GM19452 (cell line): ENCODE data around the gene TERT.
"Not testable (repeated sequence)": the region's sequence is repeated elsewhere in the genome, so short reads cannot be mapped to it uniquely, and the experiment has no call there.

Experiments
- ATAC-seq: cut with Tn5 transposase; IDR thresholded peaks from one replicate; pipeline ENCODE4 v1.9.1; 2021; ENCODE audit not compliant: unreplicated experiment

The TERT gene

DNA sequence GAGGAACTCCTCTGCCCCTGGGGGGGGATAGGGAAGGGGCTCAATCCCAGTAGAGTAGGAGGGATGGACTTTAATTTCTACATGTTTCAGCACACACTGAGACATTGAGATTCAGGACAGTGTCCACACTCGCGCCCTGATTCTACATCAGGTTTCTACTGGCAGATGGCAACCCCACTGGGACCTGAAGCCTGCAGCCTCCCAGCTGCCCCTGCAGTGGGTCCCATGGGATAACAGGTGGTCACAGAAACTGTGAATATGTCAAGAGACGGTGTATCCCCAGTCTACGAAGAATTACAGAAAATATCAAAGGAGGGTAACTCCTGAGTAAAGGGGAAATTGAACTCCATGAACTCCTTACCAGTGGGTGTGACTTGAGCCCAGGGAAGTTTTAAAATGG lies 2.4 kb upstream of the TERT start:
- ATAC-seq = no peak

DNA sequence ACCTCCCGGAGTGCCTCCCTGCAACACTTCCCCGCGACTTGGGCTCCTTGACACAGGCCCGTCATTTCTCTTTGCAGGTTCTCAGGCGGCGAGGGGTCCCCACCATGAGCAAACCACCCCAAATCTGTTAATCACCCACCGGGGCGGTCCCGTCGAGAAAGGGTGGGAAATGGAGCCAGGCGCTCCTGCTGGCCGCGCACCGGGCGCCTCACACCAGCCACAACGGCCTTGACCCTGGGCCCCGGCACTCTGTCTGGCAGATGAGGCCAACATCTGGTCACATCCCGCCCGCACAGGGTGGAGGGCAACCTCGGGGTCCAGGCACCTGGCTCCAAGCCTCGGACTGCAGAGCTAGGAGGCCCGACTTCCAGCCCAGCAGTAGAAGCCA lies 776 bp upstream of the TERT start:
- ATAC-seq = no peak

DNA sequence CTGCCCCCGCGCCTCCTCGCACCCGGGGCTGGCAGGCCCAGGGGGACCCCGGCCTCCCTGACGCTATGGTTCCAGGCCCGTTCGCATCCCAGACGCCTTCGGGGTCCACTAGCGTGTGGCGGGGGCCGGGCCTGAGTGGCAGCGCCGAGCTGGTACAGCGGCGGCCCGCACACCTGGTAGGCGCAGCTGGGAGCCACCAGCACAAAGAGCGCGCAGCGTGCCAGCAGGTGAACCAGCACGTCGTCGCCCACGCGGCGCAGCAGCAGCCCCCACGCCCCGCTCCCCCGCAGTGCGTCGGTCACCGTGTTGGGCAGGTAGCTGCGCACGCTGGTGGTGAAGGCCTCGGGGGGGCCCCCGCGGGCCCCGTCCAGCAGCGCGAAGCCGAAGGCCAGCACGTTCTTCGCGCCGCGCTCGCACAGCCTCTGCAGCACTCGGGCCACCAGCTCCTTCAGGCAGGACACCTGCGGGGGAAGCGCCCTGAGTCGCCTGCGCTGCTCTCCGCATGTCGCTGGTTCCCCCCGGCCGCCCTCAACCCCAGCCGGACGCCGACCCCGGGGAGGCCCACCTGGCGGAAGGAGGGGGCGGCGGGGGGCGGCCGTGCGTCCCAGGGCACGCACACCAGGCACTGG lies 548 bp downstream of the TERT start:
- ATAC-seq = no peak

DNA sequence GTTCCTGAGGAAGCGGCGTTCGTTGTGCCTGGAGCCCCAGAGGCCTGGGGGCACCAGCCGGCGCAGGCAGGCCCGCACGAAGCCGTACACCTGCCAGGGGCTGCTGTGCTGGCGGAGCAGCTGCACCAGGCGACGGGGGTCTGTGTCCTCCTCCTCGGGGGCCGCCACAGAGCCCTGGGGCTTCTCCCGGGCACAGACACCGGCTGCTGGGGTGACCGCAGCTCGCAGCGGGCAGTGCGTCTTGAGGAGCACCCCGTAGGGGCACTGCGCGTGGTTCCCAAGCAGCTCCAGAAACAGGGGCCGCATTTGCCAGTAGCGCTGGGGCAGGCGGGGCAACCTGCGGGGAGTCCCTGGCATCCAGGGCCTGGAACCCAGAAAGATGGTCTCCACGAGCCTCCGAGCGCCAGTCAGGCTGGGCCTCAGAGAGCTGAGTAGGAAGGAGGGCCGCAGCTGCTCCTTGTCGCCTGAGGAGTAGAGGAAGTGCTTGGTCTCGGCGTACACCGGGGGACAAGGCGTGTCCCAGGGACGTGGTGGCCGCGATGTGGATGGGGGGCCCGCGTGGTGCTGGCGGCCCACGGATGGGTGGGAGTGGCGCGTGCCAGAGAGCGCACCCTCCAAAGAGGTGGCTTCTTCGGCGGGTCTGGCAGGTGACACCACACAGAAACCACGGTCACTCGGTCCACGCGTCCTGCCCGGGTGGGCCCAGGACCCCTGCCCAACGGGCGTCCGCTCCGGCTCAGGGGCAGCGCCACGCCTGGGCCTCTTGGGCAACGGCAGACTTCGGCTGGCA lies 1.3 kb downstream of the TERT start:
- ATAC-seq = no peak

- no peak for ATAC-seq
These were observed 1.9 kb downstream of the TERT start for GRCh38 chr5:1292846-1293415.

- ATAC-seq = no peak
These were observed 2.7 kb downstream of the TERT start for GRCh38 chr5:1292139-1292538.

DNA sequence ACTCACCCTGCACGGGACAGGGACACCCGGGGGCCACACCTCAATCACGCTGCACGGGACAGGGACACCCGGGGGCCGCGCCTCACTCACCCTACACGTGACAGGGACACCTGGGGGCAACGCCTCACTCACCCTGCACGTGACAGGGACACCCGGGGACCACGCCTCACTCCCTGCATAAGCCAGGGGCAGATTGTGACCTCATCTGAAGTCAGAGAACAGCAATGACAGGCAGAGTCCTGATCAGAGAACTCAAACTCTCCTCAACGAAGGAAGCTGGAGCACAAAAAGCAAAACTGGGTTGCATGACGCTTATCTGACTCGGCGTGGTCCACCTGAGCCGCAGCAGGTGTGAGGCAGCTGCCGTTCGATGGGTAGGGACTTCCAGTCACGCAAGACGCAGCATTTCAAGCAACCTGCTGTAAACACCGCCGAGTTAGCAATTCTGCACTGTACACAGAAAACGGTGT lies 3.2 kb downstream of the TERT start:
- ATAC-seq = no peak

DNA sequence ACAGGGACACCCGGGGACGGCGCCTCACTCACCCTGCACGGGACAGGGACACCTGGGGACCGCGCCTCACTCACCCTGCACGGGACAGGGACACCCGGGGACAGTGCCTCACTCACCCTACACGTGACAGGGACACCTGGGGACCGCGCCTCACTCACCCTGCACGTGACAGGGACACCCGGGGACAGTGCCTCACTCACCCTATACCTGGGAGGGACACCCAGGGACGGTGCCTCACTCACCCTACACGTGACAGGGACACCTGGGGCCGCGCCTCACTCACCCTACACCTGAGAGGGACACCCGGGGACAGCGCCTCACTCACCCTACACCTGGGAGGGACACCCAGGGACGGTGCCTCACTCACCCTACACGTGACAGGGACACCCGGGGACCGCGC lies 3.9 kb downstream of the TERT start:
- ATAC-seq = not testable (repeated sequence)

- ATAC-seq = not testable (repeated sequence)
These were observed 5.3 kb downstream of the TERT start for GRCh38 chr5:1289559-1289958.

DNA sequence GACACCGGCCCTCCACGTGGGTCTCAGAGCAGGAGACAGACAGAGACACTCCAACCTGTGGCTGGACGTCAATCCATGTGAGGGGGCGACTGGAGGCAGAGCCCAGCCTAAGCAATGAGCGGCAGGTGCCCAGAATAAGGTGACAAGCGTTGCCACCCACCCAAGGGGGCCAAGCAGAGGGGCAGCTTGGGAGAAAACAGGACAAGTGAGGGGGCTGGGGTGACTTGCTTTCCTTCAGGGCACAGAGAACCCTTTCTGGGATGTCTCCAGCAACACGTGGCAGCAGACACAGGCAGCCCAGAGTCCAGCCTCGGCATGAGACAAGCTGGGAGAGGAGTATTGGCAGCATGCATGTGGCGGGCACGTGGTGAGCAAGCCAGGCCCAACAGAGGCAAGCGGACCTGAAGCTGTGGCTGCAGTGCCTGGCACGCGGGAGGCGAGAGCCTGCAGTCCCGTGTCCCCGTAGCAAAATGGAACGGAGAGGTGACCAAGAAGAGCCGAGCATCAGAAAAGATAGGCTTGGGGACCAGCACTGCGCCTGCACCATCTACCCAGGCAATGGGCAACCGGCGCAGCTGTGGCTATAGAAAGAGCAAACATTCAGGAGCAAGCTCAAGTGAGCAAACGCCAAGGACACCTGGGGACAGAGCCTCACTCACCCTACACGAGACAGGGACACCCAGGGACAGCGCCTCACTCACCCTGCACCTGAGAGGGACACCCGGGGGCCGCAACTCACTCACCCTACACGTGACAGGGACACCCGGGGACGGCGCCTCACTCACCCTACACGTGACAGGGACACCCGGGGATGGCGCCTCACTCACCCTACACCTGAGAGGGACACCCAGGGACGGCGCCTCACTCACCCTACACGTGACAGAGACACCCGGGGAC lies 6.2 kb downstream of the TERT start:
- no peak for ATAC-seq

DNA sequence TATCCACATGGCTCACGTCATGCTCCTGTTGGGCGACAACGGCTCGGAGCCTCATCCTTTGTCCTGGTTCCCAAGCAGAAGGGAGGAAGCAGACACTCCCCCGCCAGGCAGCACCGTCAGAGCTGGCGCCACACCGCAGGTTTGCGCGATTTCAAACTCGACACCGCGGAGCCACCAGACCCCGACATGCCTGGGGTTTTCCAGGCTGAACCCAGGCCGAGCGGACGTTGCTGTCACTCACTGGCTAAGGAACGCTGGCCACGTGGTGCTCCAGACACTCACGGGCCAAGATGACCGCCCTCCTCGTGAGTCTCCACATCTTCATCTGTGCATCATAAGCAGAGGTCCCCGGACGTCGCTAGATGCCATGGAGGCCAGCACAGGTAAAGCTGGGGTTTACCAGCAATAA lies 9.0 kb downstream of the TERT start:
- no peak for ATAC-seq

- ATAC-seq = no peak
These were observed 9.7 kb downstream of the TERT start for GRCh38 chr5:1285141-1285540.

DNA sequence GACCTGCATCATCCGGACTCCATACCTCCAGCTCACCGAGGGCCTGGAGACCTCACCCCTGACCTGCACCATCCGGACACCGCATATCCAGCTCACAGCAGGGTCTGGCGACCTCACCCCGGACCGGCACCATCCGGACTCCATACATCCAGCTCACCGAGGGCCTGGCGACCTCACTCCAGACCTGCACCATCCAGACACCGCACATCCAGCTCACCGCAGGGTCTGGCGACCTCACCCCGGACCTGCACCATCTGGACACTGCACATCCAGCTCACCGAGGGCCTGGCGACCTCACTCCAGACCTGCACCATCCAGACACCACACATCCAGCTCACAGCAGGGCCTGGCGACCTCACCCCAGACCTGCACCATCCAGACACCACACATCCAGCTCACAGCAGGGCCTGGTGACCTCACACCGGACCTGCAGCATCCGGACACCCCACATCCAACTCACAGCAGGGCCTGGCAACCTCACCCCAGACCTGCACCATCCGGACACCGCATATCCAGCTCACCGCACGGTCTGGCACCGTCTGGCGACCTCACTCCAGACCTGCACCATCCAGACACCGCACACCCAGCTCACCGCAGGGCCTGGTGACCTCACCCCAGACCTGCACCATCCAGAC lies 10.4 kb downstream of the TERT start:
- not testable (repeated sequence) for ATAC-seq

DNA sequence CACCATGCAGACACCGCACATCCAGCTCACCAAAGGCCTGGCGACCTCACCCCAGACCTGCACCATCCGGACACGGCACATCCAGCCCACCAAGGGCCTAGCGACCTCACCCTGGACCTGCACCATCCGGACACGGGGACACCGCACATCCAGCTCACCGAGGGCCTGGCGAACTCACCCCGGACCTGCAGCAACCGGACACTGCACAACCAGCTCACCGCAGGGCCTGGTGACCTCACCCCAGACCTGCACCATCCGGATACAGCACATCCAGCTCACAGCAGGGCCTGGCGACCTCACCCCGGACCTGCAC lies 11.2 kb downstream of the TERT start:
- ATAC-seq = not testable (repeated sequence)

DNA sequence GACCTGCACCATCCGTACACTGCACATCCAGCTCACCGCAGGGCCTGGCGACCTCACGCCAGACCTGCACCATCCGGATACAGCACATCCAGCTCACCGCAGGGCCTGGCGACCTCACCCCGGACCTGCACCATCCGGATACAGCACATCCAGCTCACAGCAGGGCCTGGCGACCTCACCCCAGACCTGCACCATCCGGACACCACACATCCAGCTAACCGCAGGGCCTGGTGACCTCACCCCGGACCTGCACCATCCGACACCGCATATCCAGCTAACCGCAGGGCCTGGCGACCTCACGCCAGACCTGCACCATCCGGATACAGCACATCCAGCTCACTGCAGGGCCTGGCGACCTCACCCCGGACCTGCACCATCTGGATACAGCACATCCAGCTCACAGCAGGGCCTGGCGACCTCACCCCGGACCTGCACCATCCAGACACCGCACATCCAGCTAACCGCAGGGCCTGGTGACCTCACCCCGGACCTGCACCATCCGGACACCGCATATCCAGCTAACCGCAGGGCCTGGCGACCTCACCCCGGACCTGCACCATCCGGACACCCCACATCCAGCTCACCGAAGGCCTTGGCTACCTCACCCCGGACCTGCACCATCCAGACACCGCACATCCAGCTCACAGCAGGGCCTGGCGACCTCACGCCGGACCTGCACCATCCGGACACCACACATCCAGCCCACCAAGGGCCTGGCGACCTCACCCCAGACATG lies 11.7 kb downstream of the TERT start:
- not testable (repeated sequence) for ATAC-seq

DNA sequence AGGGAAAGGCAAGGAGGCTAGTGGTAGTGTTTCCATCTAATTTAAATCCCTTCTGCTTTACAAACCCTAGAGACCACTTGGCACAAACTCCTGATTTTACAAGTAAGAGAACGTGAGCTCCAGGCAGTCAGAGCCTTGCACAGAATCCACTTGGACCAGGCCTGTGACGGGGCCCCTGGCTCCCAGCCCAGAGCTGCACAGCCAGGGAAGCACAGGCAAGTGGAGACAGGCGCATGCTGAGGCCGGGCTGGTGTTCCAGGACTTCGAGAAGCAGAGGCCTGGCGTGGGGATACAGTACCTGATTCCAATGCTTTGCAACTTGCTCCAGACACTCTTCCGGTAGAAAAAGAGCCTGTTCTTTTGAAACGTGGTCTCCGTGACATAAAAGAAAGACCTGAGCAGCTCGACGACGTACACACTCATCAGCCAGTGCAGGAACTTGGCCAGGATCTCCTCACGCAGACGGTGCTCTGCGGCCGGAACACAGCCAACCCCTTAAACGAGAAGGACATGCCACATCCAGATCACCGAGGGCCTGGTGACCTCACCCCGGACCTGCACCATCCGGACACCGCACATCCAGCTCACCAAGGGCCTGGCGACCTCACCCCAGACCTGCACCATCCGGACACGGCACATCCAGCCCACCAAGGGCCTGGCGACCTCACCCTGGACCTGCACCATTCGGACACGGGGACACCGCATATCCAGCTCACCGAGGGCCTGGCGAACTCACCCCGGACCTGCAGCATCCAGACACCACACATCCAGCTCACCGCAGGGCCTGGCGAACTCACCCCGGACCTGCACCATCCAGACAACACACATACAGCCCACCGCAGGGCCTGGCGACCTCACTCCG lies 12.5 kb downstream of the TERT start:
- ATAC-seq = no peak

GRCh38 chr5:1281038-1281882 lies 13.6 kb downstream of the TERT start:
- ATAC-seq = no peak
